ENCODE measurements around the gene UBE2D3. TPM values are rescaled to one million over a fixed set of nuclear protein-coding genes. Genes with fewer than 3 reads are reported as not detected.

UBE2D3 gene
- total RNA-seq, 1 donor from 2014 or later = 327 TPM

GRCh38 chr4:102772738-102773340, 54.5 kb downstream of the UBE2D3 start:
- ChIA-PET POLR2A (interaction anchor here (0.6 to 0.7 kb wide), 2 partner anchors 12 to 160 kb away, joined by 3 to 6 read pairs; no protein-coding TSS in a partner anchor), CTCF (no interaction called here)
- TF ChIP-seq, protein P1, sequence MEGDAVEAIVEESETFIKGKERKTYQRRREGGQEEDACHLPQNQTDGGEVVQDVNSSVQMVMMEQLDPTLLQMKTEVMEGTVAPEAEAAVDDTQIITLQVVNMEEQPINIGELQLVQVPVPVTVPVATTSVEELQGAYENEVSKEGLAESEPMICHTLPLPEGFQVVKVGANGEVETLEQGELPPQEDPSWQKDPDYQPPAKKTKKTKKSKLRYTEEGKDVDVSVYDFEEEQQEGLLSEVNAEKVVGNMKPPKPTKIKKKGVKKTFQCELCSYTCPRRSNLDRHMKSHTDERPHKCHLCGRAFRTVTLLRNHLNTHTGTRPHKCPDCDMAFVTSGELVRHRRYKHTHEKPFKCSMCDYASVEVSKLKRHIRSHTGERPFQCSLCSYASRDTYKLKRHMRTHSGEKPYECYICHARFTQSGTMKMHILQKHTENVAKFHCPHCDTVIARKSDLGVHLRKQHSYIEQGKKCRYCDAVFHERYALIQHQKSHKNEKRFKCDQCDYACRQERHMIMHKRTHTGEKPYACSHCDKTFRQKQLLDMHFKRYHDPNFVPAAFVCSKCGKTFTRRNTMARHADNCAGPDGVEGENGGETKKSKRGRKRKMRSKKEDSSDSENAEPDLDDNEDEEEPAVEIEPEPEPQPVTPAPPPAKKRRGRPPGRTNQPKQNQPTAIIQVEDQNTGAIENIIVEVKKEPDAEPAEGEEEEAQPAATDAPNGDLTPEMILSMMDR (IDR thresholded peaks at IDR 0.05) = no peak
- DNase-seq = no peak
- no peak overlapping the region for H3K4me3 Mint-ChIP-seq
- H3K27ac Mint-ChIP-seq = no peak overlapping the region
- no peak for ATAC-seq (ENCODE audit: low read depth)
- H3K27me3 Mint-ChIP-seq = no peaks in the 10 kb centered on the region
- no peaks in the 10 kb centered on the region for H3K9me3 Mint-ChIP-seq
- H3K4me1 Mint-ChIP-seq = no peaks in the 10 kb centered on the region
- no peaks in the 10 kb centered on the region for H3K36me3 Mint-ChIP-seq (ENCODE audit: low read depth)
- intact Hi-C loops (cut with micrococcal nuclease) = no loop called here

- TF ChIP-seq, protein P1 (IDR thresholded peaks at IDR 0.05) = no peak
- CTCF ChIA-PET = no interaction called here
- peaks cover 3% of the 10 kb centered on the region for H3K9me3 Mint-ChIP-seq
- POLR2A ChIA-PET = no interaction called here
- H3K27ac Mint-ChIP-seq = no peak overlapping the region
- intact Hi-C loops (cut with micrococcal nuclease) = loop anchor here (5.0 to 10.0 kb wide), 2 partner anchors 312 to 330 kb away; partner anchors contain the start of gene SLC9B2
- H3K4me3 Mint-ChIP-seq = no peak overlapping the region
- no peak for DNase-seq
- peaks cover 9% of the 10 kb centered on the region for H3K36me3 Mint-ChIP-seq (ENCODE audit: low read depth)
- no peak for ATAC-seq (ENCODE audit: low read depth)
- H3K27me3 Mint-ChIP-seq = no peaks in the 10 kb centered on the region
- peaks cover 13% of the 10 kb centered on the region for H3K4me1 Mint-ChIP-seq
Observed at GRCh38 chr4:102764901-102765300, 62.5 kb downstream of the UBE2D3 start.

DNA sequence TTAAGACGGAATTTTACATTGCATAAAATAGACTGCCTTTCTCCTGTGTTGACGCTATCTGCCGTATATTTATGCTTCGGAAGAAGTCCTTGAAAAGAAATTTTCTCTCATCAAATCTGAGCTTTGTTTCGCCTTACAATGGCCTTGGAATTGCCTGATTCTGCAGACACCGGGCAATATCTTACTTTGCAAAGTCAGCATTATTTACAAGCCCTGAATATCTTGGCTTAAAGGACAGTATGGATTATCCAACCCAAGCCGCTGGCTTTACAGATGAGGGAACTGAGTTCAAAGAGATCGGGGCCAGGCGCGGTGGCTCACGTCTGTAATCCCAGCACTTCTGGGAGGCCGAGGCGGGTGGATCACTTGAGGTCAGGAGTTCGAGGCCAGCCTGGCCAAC, 65.4 kb downstream of the UBE2D3 start:
- Mint-ChIP-seq H3K27ac (no peak overlapping the region), H3K4me1 (peaks cover 43% of the 10 kb centered on the region), H3K4me3 (peak overlapping the region; percentile 93), H3K9me3 (peaks cover 3% of the 10 kb centered on the region), H3K36me3 (ENCODE audit: low read depth) (peaks cover 13% of the 10 kb centered on the region), H3K27me3 (no peaks in the 10 kb centered on the region)
- CTCF ChIA-PET = no interaction called here
- POLR2A ChIA-PET = interaction anchor here (1.0 to 2.8 kb wide), 8 partner anchors 18 to 417 kb away, joined by 4 to 110 read pairs (median 10); partner anchors contain the start of genes CISD2, NFKB1, SLC39A8 and UBE2D3
- no peak for ATAC-seq (ENCODE audit: low read depth)
- TF ChIP-seq, protein P1 (IDR thresholded peaks at IDR 0.05) = no peak
- intact Hi-C loops (cut with micrococcal nuclease) = loop anchor here (1.0 to 10.0 kb wide), 4 partner anchors 8 to 327 kb away; partner anchors contain the start of gene SLC9B2
- no peak for DNase-seq

DNA sequence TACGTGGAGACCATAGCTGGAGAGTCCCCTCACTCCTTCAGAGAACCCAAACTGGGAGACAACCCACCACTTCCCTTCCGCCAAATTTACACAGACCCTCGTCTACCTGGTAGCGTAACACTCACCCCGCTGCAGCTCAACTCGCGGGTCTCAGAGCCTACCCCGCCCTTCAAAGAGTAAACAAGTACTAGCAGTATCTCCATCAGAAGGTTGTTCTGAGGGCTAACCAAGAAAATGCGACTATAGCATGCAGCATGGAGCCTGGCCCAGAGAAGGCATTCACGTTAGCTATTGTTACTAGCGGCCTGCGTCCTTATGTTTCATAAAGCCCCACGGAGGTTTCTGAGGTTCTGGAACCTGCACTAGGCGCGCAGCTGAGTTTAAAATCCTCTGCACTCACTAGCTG, 66.1 kb downstream of the UBE2D3 start:
- POLR2A ChIA-PET = interaction anchor here (0.5 to 2.8 kb wide), 23 partner anchors 9 to 1776 kb away, joined by 3 to 110 read pairs (median 6); partner anchors contain the start of genes CISD2, NFKB1, SLC39A8 and SLC9B1
- Mint-ChIP-seq H3K9me3 (peaks cover 3% of the 10 kb centered on the region), H3K4me1 (peaks cover 46% of the 10 kb centered on the region), H3K36me3 (ENCODE audit: low read depth) (peaks cover 13% of the 10 kb centered on the region), H3K27me3 (no peaks in the 10 kb centered on the region), H3K4me3 (peak overlapping the region; percentile 93), H3K27ac (peak overlapping the region; percentile 96)
- TF ChIP-seq, protein P1 (IDR thresholded peaks at IDR 0.05) = no peak
- CTCF ChIA-PET = interaction anchor here (1.4 kb wide), 1 partner anchor 67 kb away, joined by 4 read pairs; the partner anchor contains the start of gene UBE2D3
- DNase-seq = no peak
- ATAC-seq (ENCODE audit: low read depth) = peak; percentile 0
- intact Hi-C loops (cut with micrococcal nuclease) = loop anchor here (1.0 to 10.0 kb wide), 4 partner anchors 9 to 326 kb away; partner anchors contain the start of gene SLC9B2

DNA sequence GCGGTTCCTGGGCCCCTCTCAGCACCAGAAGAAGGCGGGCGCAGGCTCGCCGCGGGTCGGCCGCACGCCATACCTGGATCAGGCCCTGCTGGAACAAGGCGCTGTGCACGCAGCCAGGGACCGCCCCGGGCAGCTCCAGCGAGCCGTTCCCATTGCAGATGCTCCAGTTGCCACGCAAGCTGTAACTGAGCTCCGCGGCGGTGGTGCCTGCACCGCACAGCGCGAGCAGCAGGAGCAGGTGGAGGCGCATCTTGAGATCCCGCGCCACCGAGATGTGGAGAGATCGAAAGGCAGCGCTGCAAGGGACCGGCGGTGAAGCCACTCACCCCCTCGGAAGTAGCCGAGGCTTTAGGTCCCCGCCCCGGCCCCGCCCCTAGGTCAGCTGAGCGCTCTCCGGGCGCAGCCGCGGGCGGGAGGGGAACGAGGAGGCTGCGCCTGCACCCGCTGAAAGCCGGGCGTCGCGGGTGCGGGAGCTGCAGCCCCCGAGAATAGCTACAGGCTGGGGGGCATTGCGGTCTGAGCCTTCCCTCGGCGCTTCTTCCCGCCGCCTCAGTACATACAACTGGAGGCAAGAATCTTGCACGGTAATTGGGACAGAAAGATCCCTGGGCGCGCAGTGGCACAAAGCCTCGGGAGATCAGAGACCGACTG, 66.6 kb downstream of the UBE2D3 start, which contains the start of gene MANBA:
TSS of gene MANBA (minus strand) at position 324 of the 651 bp plus-strand sequence. CDS start at position 250, 74 bp downstream.
- Mint-ChIP-seq H3K27ac (peak within 1 kb of the TSS; percentile 96), H3K4me1 (peaks cover 51% of the 10 kb centered on the region), H3K36me3 (ENCODE audit: low read depth) (peaks cover 13% of the 10 kb centered on the region), H3K9me3 (peaks cover 3% of the 10 kb centered on the region), H3K4me3 (peak within 1 kb of the TSS; percentile 93), H3K27me3 (no peaks in the 10 kb centered on the region)
- TF ChIP-seq, protein P1 (IDR thresholded peaks at IDR 0.05) = no peak
- intact Hi-C loops (cut with micrococcal nuclease) = loop anchor here (1.0 to 10.0 kb wide), 11 partner anchors 10 to 326 kb away; partner anchors contain the start of genes SLC9B1, SLC9B2 and UBE2D3
- ChIA-PET POLR2A (interaction anchor here (0.5 to 2.8 kb wide), 32 partner anchors 9 to 1775 kb away, joined by 3 to 110 read pairs (median 5); partner anchors contain the start of genes CISD2, NFKB1, SLC39A8 and SLC9B1), CTCF (interaction anchor here (1.4 kb wide), 1 partner anchor 67 kb away, joined by 4 read pairs; the partner anchor contains the start of gene UBE2D3)
- peak; percentile 77 for DNase-seq
- ATAC-seq (ENCODE audit: low read depth) = peak; percentile 79
